ENCODE measurements around the gene VPS29.

Gene VPS29

DNA sequence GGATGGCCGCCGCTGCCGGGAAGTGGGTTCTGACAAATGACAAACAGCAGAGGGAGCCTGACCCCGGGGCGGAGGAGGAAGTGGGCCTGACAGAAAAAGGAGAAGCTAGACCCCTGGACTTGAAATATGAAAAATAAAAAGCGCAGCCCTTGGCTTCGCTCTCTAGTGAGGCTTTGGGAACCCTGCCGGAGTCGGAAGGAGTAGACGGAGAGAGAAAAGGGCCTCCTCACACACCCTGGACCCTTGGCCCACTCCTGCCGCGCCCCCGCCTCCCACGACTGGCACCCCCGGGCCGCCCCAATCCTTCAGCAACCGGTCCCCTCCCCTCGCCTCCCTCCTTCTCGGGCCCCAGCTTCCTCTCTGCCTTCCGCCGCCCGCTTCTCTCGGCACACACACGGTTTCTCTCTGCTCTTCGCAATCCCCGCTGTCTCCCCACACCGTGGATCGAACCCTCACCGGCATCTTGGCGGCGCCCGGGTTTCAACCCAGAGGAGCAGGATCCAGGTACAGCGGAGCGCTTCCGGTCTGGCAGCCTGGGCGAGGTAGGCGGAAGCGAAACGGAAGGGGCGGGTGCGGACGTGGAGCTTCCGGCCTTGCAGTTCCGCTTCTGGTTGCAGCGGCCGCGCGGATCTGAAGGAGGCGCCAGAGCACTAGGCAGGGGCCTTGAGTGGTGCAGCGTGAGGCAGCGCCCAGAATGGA is 52.0 kb downstream of the VPS29 start, which contains the start of gene ARPC3:
Gene ARPC3 (minus strand): TSS at position 539 of the 699 bp plus-strand sequence. CDS start 77 bp downstream, at position 462.
- Histone ChIP-seq H3K9me3 (ENCODE audit: insufficient read depth, low read length, severe bottlenecking) (no peaks in the 10 kb centered on the region), H3K79me2 (ENCODE audit: insufficient read depth, low read length) (peaks cover 51% of the 10 kb centered on the region), H3K4me3 (ENCODE audit: low read depth in 1 of 2, low read length in 2 of 2) (peak within 1 kb of the TSS; percentile 99 to 100), H3K4me1 (ENCODE audit: insufficient read depth, low read length) (peaks cover 32% of the 10 kb centered on the region), H3K27me3 (ENCODE audit: insufficient read depth, low read length, poor library complexity) (no peaks in the 10 kb centered on the region), H3K9ac (ENCODE audit: low read depth, low read length) (peak within 1 kb of the TSS; percentile 99), H2AFZ (ENCODE audit: low read depth, low read length) (peak within 1 kb of the TSS; percentile 79), H3K27ac (ENCODE audit: low read length) (peak within 1 kb of the TSS; percentile 96), H3K4me2 (ENCODE audit: insufficient read depth, low read length) (peak within 1 kb of the TSS; percentile 82), H3K36me3 (ENCODE audit: insufficient read depth, low read length) (peaks cover 80% of the 10 kb centered on the region), H4K20me1 (ENCODE audit: insufficient read depth, low read length) (peaks cover 10% of the 10 kb centered on the region; the same call in 1 of the 2 replicates)
- DNase-seq (peak; percentile 96), ATAC-seq (ENCODE audit: insufficient read depth, low read depth) (peak; percentile 97)
- TF ChIP-seq, protein P1, sequence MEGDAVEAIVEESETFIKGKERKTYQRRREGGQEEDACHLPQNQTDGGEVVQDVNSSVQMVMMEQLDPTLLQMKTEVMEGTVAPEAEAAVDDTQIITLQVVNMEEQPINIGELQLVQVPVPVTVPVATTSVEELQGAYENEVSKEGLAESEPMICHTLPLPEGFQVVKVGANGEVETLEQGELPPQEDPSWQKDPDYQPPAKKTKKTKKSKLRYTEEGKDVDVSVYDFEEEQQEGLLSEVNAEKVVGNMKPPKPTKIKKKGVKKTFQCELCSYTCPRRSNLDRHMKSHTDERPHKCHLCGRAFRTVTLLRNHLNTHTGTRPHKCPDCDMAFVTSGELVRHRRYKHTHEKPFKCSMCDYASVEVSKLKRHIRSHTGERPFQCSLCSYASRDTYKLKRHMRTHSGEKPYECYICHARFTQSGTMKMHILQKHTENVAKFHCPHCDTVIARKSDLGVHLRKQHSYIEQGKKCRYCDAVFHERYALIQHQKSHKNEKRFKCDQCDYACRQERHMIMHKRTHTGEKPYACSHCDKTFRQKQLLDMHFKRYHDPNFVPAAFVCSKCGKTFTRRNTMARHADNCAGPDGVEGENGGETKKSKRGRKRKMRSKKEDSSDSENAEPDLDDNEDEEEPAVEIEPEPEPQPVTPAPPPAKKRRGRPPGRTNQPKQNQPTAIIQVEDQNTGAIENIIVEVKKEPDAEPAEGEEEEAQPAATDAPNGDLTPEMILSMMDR (IDR thresholded peaks at IDR 0.05; ENCODE audit: borderline replicate concordance, extremely low read depth, low read length, poor library complexity, severe bottlenecking) = peak; percentile 95
- no peak for TF ChIP-seq EZH2 (IDR thresholded peaks at IDR 0.05; ENCODE audit: borderline replicate concordance, low read depth, low read length, severe bottlenecking)

DNA sequence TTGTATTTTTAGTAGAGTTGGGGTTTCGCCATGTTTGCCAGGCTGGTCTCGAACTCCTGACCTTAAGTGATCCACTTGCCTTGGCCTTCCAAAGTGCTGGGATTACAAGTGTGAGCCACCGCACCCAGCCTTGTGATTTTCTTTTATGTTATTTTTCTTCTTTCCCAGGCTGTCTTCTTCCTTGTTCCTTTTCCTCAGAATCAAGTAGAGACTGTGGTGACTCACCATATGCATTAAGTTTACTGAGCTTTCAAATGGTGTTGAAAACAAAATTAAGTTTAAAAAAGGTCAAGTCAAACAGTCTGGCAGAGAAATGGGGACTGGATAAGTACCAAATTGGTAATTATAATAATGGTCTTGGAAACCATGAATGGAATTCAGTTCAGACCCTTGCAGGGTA is 57.5 kb downstream of the VPS29 start:
- H3K4me1 ChIP-seq (ENCODE audit: insufficient read depth, low read length) = peaks cover 24% of the 10 kb centered on the region

More for the DNA sequence above, 57.5 kb downstream of the VPS29 start:
- Histone ChIP-seq H3K27me3 (ENCODE audit: insufficient read depth, low read length, poor library complexity) (no peaks in the 10 kb centered on the region), H3K36me3 (ENCODE audit: insufficient read depth, low read length) (peaks cover 79% of the 10 kb centered on the region), H4K20me1 (ENCODE audit: insufficient read depth, low read length) (peaks cover 10% of the 10 kb centered on the region; the same call in 1 of the 2 replicates), H3K27ac (ENCODE audit: low read length) (no peak overlapping the region), H3K79me2 (ENCODE audit: insufficient read depth, low read length) (peaks cover 64% of the 10 kb centered on the region), H3K9me3 (ENCODE audit: insufficient read depth, low read length, severe bottlenecking) (no peaks in the 10 kb centered on the region), H3K4me3 (ENCODE audit: low read depth in 1 of 2, low read length in 2 of 2) (no peak overlapping the region), H3K9ac (ENCODE audit: low read depth, low read length) (no peak overlapping the region), H2AFZ (ENCODE audit: low read depth, low read length) (no peak overlapping the region), H3K4me2 (ENCODE audit: insufficient read depth, low read length) (no peak overlapping the region)
- no peak for DNase-seq
- no peak for ATAC-seq (ENCODE audit: insufficient read depth, low read depth)
- TF ChIP-seq, protein P1 (IDR thresholded peaks at IDR 0.05; ENCODE audit: borderline replicate concordance, extremely low read depth, low read length, poor library complexity, severe bottlenecking) = no peak
- TF ChIP-seq EZH2 (IDR thresholded peaks at IDR 0.05; ENCODE audit: borderline replicate concordance, low read depth, low read length, severe bottlenecking) = no peak

Measured in DND-41 (cell line).